Fibroblast of mammary gland (primary cell): Measurements from ENCODE around the gene KIF5B.

ENCODE experiments used
- DNase-seq: peaks from one replicate; pipeline ENCODE4 v3.0.0-alpha.2; 2010; ENCODE audit warnings: low read depth
- H3K4me3 ChIP-seq: 2 replicates; pipeline ENCODE4 v1.5.1; 2011; ENCODE audit warnings: low read depth, mild to moderate bottlenecking, low read length, moderate library complexity; ENCODE audit not compliant: control insufficient read depth
- CTCF ChIP-seq: conservative IDR thresholded peaks from 2 replicates; pipeline ENCODE4 v1.5.1; 2011; ENCODE audit warnings: low read depth, low read length, inconsistent platforms; ENCODE audit not compliant: control insufficient read depth, insufficient read depth

The KIF5B gene

GRCh38 chr10:32038777-32039176 lies 17.4 kb downstream of the KIF5B start:
- no peak for DNase-seq
- H3K4me3 ChIP-seq: no peak overlapping the region
- TF ChIP-seq CTCF: no peak

DNA sequence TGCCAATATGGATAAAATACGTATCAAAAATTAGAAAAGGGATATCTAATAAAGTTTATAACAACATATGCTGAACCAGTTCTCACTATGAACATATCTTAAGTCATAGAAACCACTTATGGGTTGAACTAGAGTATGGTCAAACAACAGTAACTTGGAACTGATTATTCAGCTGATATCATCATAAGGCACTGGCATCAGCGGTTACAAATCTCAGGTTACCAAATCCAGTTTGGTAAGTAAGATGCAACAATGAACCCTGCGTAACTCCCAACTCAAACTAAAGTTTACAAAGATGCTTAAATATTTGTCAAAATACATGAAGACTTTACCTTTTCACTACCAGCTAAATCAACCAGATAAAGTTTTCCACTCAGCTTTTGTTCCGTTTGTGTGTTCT lies 19.3 kb downstream of the KIF5B start:
- DNase-seq: no peak
- TF ChIP-seq CTCF: no peak
- no peak overlapping the region for H3K4me3 ChIP-seq

- no peak for DNase-seq
- no peak for TF ChIP-seq CTCF
- no peak overlapping the region for H3K4me3 ChIP-seq
Measured at GRCh38 chr10:32035038-32035437, 21.2 kb downstream of the KIF5B start.

- TF ChIP-seq CTCF: no peak
- no peak overlapping the region for H3K4me3 ChIP-seq
- DNase-seq: no peak
Measured at GRCh38 chr10:32033171-32033570, 23.1 kb downstream of the KIF5B start.

DNA sequence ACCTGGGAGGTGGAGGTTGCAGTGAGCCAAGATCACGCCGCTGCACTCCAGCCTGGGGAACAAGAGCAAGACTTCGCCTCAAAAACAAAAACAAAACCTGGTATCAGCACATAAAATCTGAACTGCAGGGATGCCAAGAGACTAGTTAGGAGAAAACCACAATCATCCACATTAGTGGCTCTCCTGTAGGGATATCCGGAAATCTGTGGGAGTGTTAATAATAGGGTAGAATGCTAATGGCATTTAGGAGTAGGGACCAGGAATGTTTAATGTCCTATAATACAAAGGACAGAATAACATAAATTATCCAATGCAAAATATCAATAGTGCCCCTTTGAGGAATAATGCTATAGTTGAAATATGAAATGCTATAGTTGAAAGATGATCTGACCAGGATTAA lies 24.3 kb downstream of the KIF5B start:
- DNase-seq: no peak
- H3K4me3 ChIP-seq: no peak overlapping the region
- TF ChIP-seq CTCF: no peak

DNA sequence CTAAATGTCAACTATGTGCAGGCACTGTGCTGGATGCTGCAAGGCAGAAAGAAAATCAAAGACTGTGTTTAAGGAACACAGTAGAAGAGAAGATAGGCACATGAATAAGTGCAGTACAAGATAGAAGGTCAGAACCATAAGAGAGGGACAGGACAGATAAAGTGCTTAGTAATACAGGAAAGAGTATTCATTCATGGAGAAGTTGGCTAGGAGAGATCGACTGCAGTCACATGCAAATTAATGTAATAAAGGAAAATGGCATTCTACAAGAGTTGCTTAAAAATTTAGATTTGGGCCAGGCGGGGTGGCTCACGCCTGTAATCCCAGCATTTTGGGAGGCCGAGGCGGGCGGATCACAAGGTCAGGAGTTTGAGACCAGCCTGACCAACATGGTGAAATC lies 24.8 kb downstream of the KIF5B start:
- DNase-seq: no peak
- no peak overlapping the region for H3K4me3 ChIP-seq

More for the DNA sequence above, 24.8 kb downstream of the KIF5B start:
- TF ChIP-seq CTCF: no peak
